Breast epithelium (tissue), 4 donors: ENCODE data around the gene SLC17A3. TPM values are rescaled to one million over a fixed set of nuclear protein-coding genes. Genes with fewer than 3 reads are reported as not detected.
A peak's percentile ranks its signal among the peaks of the same experiment; 100 is the strongest.

Experiments
- DNase-seq, 2 donors: peaks; one replicate each; pipeline ENCODE4 v3.0.0-alpha.2; 2019; ENCODE audit warnings: low spot score in 2 of 2
- H3K27ac ChIP-seq, 2 donors: fragments of 200-600 bp; sonication (generic) in 1 of 2; one replicate each; pipeline ENCODE4 v1.5.1; 2016 to 2019; ENCODE audit warnings: mild to moderate bottlenecking in 1 of 2
- H3K27me3 ChIP-seq, 2 donors: fragments of 200-600 bp; sonication (generic) in 1 of 2; one replicate each; pipeline versions ENCODE4 v1.5.1 to v1.6.0; 2017 to 2019; ENCODE audit warnings: control low read depth in 1 of 2, mild to moderate bottlenecking in 1 of 2
- H3K36me3 ChIP-seq: fragments of 200-600 bp; one replicate; pipeline ENCODE4 v1.5.1; 2019
- H3K4me1 ChIP-seq, 2 donors: fragments of 200-600 bp; sonication (generic); one replicate each; pipeline ENCODE4 v1.5.1; 2016 to 2019; ENCODE audit warnings: control low read depth in 1 of 2
- H3K4me3 ChIP-seq, 3 donors: fragments of 200-600 bp; sonication (generic); 1 replicate in 2 of 3; 2 replicates in 1 of 3; pipeline ENCODE4 v1.5.1; 2016 to 2019; ENCODE audit warnings: mild to moderate bottlenecking in 3 of 3, moderate library complexity in 2 of 3
- H3K9me3 ChIP-seq, 2 donors: fragments of 200-600 bp; sonication (generic) in 1 of 2; one replicate each; pipeline ENCODE4 v1.5.1; 2016 to 2019; ENCODE audit warnings: control low read depth in 1 of 2
- CTCF ChIP-seq, 3 donors: fragments of 450-650 bp; IDR thresholded peaks; one replicate each; pipeline ENCODE4 v1.5.1; 2016 to 2017; ENCODE audit warnings: antibody characterized with exemption in 3 of 3, mild to moderate bottlenecking in 3 of 3, moderate library complexity in 3 of 3
- POLR2A ChIP-seq: fragments of 450-650 bp; IDR thresholded peaks from one replicate; pipeline ENCODE4 v1.6.1; 2016; ENCODE audit warnings: antibody characterized with exemption, mild to moderate bottlenecking, moderate library complexity
- POLR2AphosphoS5 ChIP-seq, 3 donors: sonication (generic); formaldehyde crosslinking; IDR thresholded peaks; one replicate each; pipeline ENCODE4 v1.6.1; 2017; ENCODE audit warnings: antibody characterized with exemption in 3 of 3
- intact Hi-C: fragments of 100-400 bp; cut with DNase I; formaldehyde crosslinking; loops from one replicate; pipeline ENCODE4 v1.15.1; 2023; ENCODE audit warnings: low total_unique reads
- total RNA-seq, 3 donors: library from RNA; depleted of rRNA; stranded (reverse); fragments of >200 nt; gene quantifications; one replicate each; pipeline ENCODE4 v1.1.0, GENCODE V29; 2016

The SLC17A3 gene
- total RNA-seq, 3 donors from 2014 or later: not detected

- H3K36me3 ChIP-seq: no peaks in the 10 kb centered on the region
- intact Hi-C loops: no loop called here
- H3K4me1 ChIP-seq: no peaks in the 10 kb centered on the region
- TF ChIP-seq POLR2A (no peak), POLR2AphosphoS5 (IDR thresholded peaks at IDR 0.05) (no peak), CTCF (IDR thresholded peaks at IDR 0.05) (no peak)
- no peaks in the 10 kb centered on the region for H3K9me3 ChIP-seq
- no peak for DNase-seq
- H3K27me3 ChIP-seq: no peaks in the 10 kb centered on the region
- H3K4me3 ChIP-seq: no peak overlapping the region
- H3K27ac ChIP-seq: no peak overlapping the region
These were observed 18.8 kb upstream of the SLC17A3 start for GRCh38 chr6:25892877-25893276.

GRCh38 chr6:25889877-25890853, 16.1 kb upstream of the SLC17A3 start:
- Histone ChIP-seq H3K27ac (no peak overlapping the region), H3K4me3 (no peak overlapping the region), H3K36me3 (no peaks in the 10 kb centered on the region), H3K9me3 (no peaks in the 10 kb centered on the region), H3K4me1 (no peaks in the 10 kb centered on the region), H3K27me3 (no peaks in the 10 kb centered on the region)
- TF ChIP-seq CTCF (IDR thresholded peaks at IDR 0.05): peak in 1 of 3 donors; percentile 24
- TF ChIP-seq POLR2A: no peak
- intact Hi-C loops: no loop called here
- no peak for DNase-seq

- TF ChIP-seq POLR2A (no peak), POLR2AphosphoS5 (IDR thresholded peaks at IDR 0.05) (no peak), CTCF (IDR thresholded peaks at IDR 0.05) (no peak)
- no peaks in the 10 kb centered on the region for H3K36me3 ChIP-seq
- no peaks in the 10 kb centered on the region for H3K9me3 ChIP-seq
- no peaks in the 10 kb centered on the region for H3K27me3 ChIP-seq
- H3K27ac ChIP-seq: no peak overlapping the region
- no peak overlapping the region for H3K4me3 ChIP-seq
- H3K4me1 ChIP-seq: no peaks in the 10 kb centered on the region
- intact Hi-C loops: no loop called here
- DNase-seq: no peak
These were observed 14.6 kb upstream of the SLC17A3 start for GRCh38 chr6:25888626-25889025.

- Histone ChIP-seq H3K4me1 (no peaks in the 10 kb centered on the region), H3K27me3 (no peaks in the 10 kb centered on the region), H3K9me3 (no peaks in the 10 kb centered on the region), H3K27ac (no peak overlapping the region), H3K36me3 (no peaks in the 10 kb centered on the region), H3K4me3 (no peak overlapping the region)
- TF ChIP-seq CTCF (IDR thresholded peaks at IDR 0.05) (no peak), POLR2AphosphoS5 (IDR thresholded peaks at IDR 0.05) (no peak), POLR2A (no peak)
- intact Hi-C loops: no loop called here
- no peak for DNase-seq
These were observed 12.0 kb upstream of the SLC17A3 start for GRCh38 chr6:25886066-25886465.

- H3K4me3 ChIP-seq: no peak overlapping the region
- intact Hi-C loops: no loop called here
- no peak for DNase-seq
These were observed 9.9 kb upstream of the SLC17A3 start for GRCh38 chr6:25883991-25884390.

More at GRCh38 chr6:25883991-25884390, 9.9 kb upstream of the SLC17A3 start:
- Histone ChIP-seq H3K9me3 (no peaks in the 10 kb centered on the region), H3K27ac (no peak overlapping the region), H3K27me3 (no peaks in the 10 kb centered on the region), H3K4me1 (no peaks in the 10 kb centered on the region), H3K36me3 (no peaks in the 10 kb centered on the region)
- no peak for TF ChIP-seq POLR2A
